Stimulated activated naive CD8-positive, alpha-beta T cell treated with anti-CD3 and anti-CD28 coated beads, Interleukin-15, Interleukin-2, amounts not matched to agents 100 U/mL and 50 U/mL, for 24 hours (primary cell): ENCODE results near the gene ADGRV1.

Experiments
- ATAC-seq: fragments of 150-1000 bp; cut with Tn5 transposase; one replicate; pipeline ENCODE4 v1.10.0; 2021
- DNase-seq: peaks from one replicate; pipeline ENCODE4 v3.0.0; 2021

The ADGRV1 gene

DNA sequence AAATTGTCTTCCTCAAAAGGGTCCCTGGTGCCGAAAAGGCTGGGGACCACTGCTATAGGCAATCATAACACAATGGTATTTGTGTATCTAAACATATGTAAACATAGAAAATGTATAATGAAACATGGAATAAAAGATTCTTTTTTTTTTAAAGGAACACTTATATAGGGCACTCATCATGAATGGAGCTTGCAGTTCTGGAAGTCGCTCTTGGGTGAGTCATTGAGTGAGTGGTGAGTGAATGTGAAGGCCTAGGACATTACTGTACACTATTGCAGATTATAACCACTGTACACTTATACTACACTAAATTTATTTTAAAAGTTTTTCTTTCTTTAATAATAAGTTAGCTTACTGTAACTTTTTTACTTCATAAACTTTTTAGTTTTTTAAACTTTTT lies 648.1 kb downstream of the ADGRV1 start:
- no peak for ATAC-seq

DNA sequence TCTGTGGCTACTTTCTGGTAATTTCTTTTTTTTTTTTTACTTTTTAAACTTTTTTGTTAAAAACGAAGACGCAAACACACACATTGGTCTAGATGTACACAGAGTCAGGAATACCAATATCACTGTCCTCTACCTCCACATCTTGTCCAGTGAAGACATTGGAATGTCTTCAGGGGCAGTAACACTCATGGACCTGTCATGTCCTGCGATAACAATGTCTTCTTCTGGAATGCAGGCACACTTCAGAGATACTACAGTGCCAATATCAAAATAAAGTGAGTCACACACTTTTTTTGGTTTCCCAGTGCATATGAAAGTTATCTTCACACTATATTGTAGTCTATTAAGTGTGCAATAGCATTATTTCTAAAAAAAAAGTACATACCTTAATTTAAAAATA lies 648.7 kb downstream of the ADGRV1 start:
- ATAC-seq = no peak
- DNase-seq = no peak

More for the DNA sequence above, 648.1 kb downstream of the ADGRV1 start:
- no peak for DNase-seq

- DNase-seq (no peak), ATAC-seq (no peak)
Observed at GRCh38 chr5:91211997-91212713, 653.6 kb downstream of the ADGRV1 start.

DNA sequence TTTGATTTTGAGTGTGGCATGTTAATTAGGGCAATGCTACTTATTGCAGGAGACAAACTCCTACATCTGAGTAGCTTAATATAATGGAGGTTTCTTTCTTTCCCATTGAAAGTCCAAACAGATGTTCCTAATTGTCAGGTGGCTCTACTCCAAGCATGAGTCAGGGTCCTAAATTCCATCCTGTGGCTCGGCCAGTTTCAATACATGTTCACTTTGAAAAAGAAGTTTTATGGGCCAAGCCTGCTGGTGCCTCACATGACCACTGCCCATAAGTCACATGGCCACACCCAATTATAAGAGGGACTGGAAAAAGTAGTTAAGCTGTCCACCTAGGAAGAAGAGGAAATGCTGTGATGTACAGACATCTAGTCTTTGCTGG lies 654.1 kb downstream of the ADGRV1 start:
- ATAC-seq (no peak), DNase-seq (no peak)
